NCI-H510A treated with DMSO at 0.1 percent for 48 hours (cell line): ENCODE measurements around the gene SCGB1A1.

Experiments
- DNase-seq: peaks from one replicate; lab custom pipeline; 2025; lab: John Stamatoyannopoulos, UW

Gene SCGB1A1

GRCh38 chr11:62398011-62398994 lies 20.5 kb upstream of the SCGB1A1 start:
- no peak for DNase-seq

GRCh38 chr11:62399172-62399877 lies 19.5 kb upstream of the SCGB1A1 start:
- no peak for DNase-seq

GRCh38 chr11:62399878-62400266 lies 19.0 kb upstream of the SCGB1A1 start:
- no peak for DNase-seq

GRCh38 chr11:62400281-62400680 lies 18.6 kb upstream of the SCGB1A1 start:
- DNase-seq, result no peak

GRCh38 chr11:62400760-62401159 lies 18.1 kb upstream of the SCGB1A1 start:
- no peak for DNase-seq

GRCh38 chr11:62401356-62401755 lies 17.5 kb upstream of the SCGB1A1 start:
- DNase-seq, result no peak

- DNase-seq, result no peak
These were observed 17.0 kb upstream of the SCGB1A1 start for GRCh38 chr11:62401811-62402210.

GRCh38 chr11:62402226-62402959 lies 16.4 kb upstream of the SCGB1A1 start:
- DNase-seq, result no peak

GRCh38 chr11:62402960-62403730 lies 15.7 kb upstream of the SCGB1A1 start:
- no peak for DNase-seq

GRCh38 chr11:62404435-62404834 lies 14.4 kb upstream of the SCGB1A1 start:
- no peak for DNase-seq

- DNase-seq, result no peak
These were observed 13.9 kb upstream of the SCGB1A1 start for GRCh38 chr11:62404901-62405300.

- DNase-seq, result no peak
These were observed 12.8 kb upstream of the SCGB1A1 start for GRCh38 chr11:62406034-62406433.

GRCh38 chr11:62409831-62410230 lies 9.0 kb upstream of the SCGB1A1 start:
- no peak for DNase-seq

GRCh38 chr11:62410972-62411371 lies 7.9 kb upstream of the SCGB1A1 start:
- DNase-seq, result no peak

GRCh38 chr11:62411524-62411923 lies 7.3 kb upstream of the SCGB1A1 start:
- no peak for DNase-seq

GRCh38 chr11:62413060-62413696 lies 5.7 kb upstream of the SCGB1A1 start:
- no peak for DNase-seq

- no peak for DNase-seq
These were observed 2.2 kb upstream of the SCGB1A1 start for GRCh38 chr11:62416596-62416995.

GRCh38 chr11:62418136-62418535 lies 697 bp upstream of the SCGB1A1 start:
- DNase-seq, result no peak

- DNase-seq, result no peak
These were observed 589 bp downstream of the SCGB1A1 start for GRCh38 chr11:62419314-62419929.

GRCh38 chr11:62419943-62420342 lies 1.1 kb downstream of the SCGB1A1 start:
- DNase-seq, result no peak

GRCh38 chr11:62420882-62421281 lies 2.0 kb downstream of the SCGB1A1 start:
- DNase-seq, result no peak
